ENCODE measurements around the gene LRRC49.

Gene LRRC49

GRCh38 chr15:71010997-71011396 is 118.4 kb downstream of the LRRC49 start:
- no peak overlapping the region for H4K91ac ChIP-seq (ENCODE audit: low read length)

GRCh38 chr15:71011503-71012155 is 119.0 kb downstream of the LRRC49 start:
- Histone ChIP-seq H2BK120ac (ENCODE audit: low read depth, low read length) (no peak overlapping the region), H3K27ac (ENCODE audit: low read length, poor library complexity, severe bottlenecking) (no peak overlapping the region), H2BK12ac (ENCODE audit: low read length in 2 of 2) (no peak overlapping the region), H3K9ac (ENCODE audit: low read length) (peak overlapping the region; percentile 51), H2BK15ac (ENCODE audit: low read depth, poor library complexity, severe bottlenecking) (no peak overlapping the region), H2AK5ac (ENCODE audit: low read length, severe bottlenecking) (no peak overlapping the region), H3K79me1 (replicated peaks; ENCODE audit: low read length, poor library complexity, severe bottlenecking) (no peaks in the 10 kb centered on the region), H4K91ac (ENCODE audit: low read length) (no peak overlapping the region), H3K4me2 (ENCODE audit: low read length, poor library complexity, severe bottlenecking) (no peak overlapping the region), H3K4me3 (ENCODE audit: insufficient read depth in 1 of 2, low read depth in 1 of 2, low read length in 2 of 2) (no peak overlapping the region), H4K8ac (ENCODE audit: low read length) (no peak overlapping the region), H3K4ac (ENCODE audit: low read depth in 1 of 2, low read length in 2 of 2) (no peak overlapping the region), H3K14ac (ENCODE audit: low read length in 2 of 2) (no peak overlapping the region), H3K18ac (ENCODE audit: low read depth in 1 of 2, low read length in 2 of 2) (no peak overlapping the region), H3K36me3 (ENCODE audit: control insufficient read depth in 1 of 2, insufficient read depth in 2 of 2, low read depth in 1 of 2, low read length in 2 of 2) (no peaks in the 10 kb centered on the region), H3K9me3 (ENCODE audit: control insufficient read depth, low read length) (no peaks in the 10 kb centered on the region), H2AFZ (ENCODE audit: low read depth, low read length) (no peak overlapping the region), H3K27me3 (ENCODE audit: control insufficient read depth in 1 of 2, insufficient read depth in 1 of 2, low read length in 2 of 2) (no peaks in the 10 kb centered on the region), H3K4me1 (ENCODE audit: control insufficient read depth, insufficient read depth, low read depth, low read length) (no peaks in the 10 kb centered on the region), H2BK5ac (ENCODE audit: low read depth, low read length, poor library complexity, severe bottlenecking) (no peak overlapping the region), H3K23ac (ENCODE audit: low read length in 2 of 2) (no peak overlapping the region)
- WGBS, result no CpG with 5 or more reads among the region's 1 CpG
- peak; percentile 44 for DNase-seq

More at GRCh38 chr15:71010997-71011396, 118.4 kb downstream of the LRRC49 start:
- no peak overlapping the region for H3K23ac ChIP-seq (ENCODE audit: low read length in 2 of 2)
- no peak overlapping the region for H3K27ac ChIP-seq (ENCODE audit: low read length, poor library complexity, severe bottlenecking)
- H4K8ac ChIP-seq (ENCODE audit: low read length), result no peak overlapping the region
- H2BK12ac ChIP-seq (ENCODE audit: low read length in 2 of 2), result no peak overlapping the region
- WGBS, result 62% methylated on average over 1 of the region's 2 CpGs
- H3K9ac ChIP-seq (ENCODE audit: low read length), result peak overlapping the region; percentile 50
- no peak overlapping the region for H3K14ac ChIP-seq (ENCODE audit: low read length in 2 of 2)
- no peak overlapping the region for H3K4me2 ChIP-seq (ENCODE audit: low read length, poor library complexity, severe bottlenecking)
- DNase-seq, result no peak
- H3K9me3 ChIP-seq (ENCODE audit: control insufficient read depth, low read length), result no peaks in the 10 kb centered on the region
- H2AK5ac ChIP-seq (ENCODE audit: low read length, severe bottlenecking), result no peak overlapping the region
- no peak overlapping the region for H3K4ac ChIP-seq (ENCODE audit: low read depth in 1 of 2, low read length in 2 of 2)
- no peaks in the 10 kb centered on the region for H3K27me3 ChIP-seq (ENCODE audit: control insufficient read depth in 1 of 2, insufficient read depth in 1 of 2, low read length in 2 of 2)
- no peak overlapping the region for H2BK5ac ChIP-seq (ENCODE audit: low read depth, low read length, poor library complexity, severe bottlenecking)
- H2AFZ ChIP-seq (ENCODE audit: low read depth, low read length), result no peak overlapping the region
- no peaks in the 10 kb centered on the region for H3K79me1 ChIP-seq (replicated peaks; ENCODE audit: low read length, poor library complexity, severe bottlenecking)
- H3K36me3 ChIP-seq (ENCODE audit: control insufficient read depth in 1 of 2, insufficient read depth in 2 of 2, low read depth in 1 of 2, low read length in 2 of 2), result no peaks in the 10 kb centered on the region
- no peak overlapping the region for H2BK15ac ChIP-seq (ENCODE audit: low read depth, poor library complexity, severe bottlenecking)
- no peak overlapping the region for H2BK120ac ChIP-seq (ENCODE audit: low read depth, low read length)
- H3K18ac ChIP-seq (ENCODE audit: low read depth in 1 of 2, low read length in 2 of 2), result no peak overlapping the region
- H3K4me1 ChIP-seq (ENCODE audit: control insufficient read depth, insufficient read depth, low read depth, low read length), result no peaks in the 10 kb centered on the region
- no peak overlapping the region for H3K4me3 ChIP-seq (ENCODE audit: insufficient read depth in 1 of 2, low read depth in 1 of 2, low read length in 2 of 2)

- Histone ChIP-seq H2BK120ac (ENCODE audit: low read depth, low read length) (no peak overlapping the region), H3K9ac (ENCODE audit: low read length) (no peak overlapping the region), H4K8ac (ENCODE audit: low read length) (no peak overlapping the region), H3K4me1 (ENCODE audit: control insufficient read depth, insufficient read depth, low read depth, low read length) (no peaks in the 10 kb centered on the region), H3K14ac (ENCODE audit: low read length in 2 of 2) (no peak overlapping the region), H3K27ac (ENCODE audit: low read length, poor library complexity, severe bottlenecking) (no peak overlapping the region), H3K23ac (ENCODE audit: low read length in 2 of 2) (no peak overlapping the region), H3K4ac (ENCODE audit: low read depth in 1 of 2, low read length in 2 of 2) (no peak overlapping the region), H3K4me3 (ENCODE audit: insufficient read depth in 1 of 2, low read depth in 1 of 2, low read length in 2 of 2) (no peak overlapping the region), H3K79me1 (replicated peaks; ENCODE audit: low read length, poor library complexity, severe bottlenecking) (no peaks in the 10 kb centered on the region), H4K91ac (ENCODE audit: low read length) (no peak overlapping the region), H3K9me3 (ENCODE audit: control insufficient read depth, low read length) (no peaks in the 10 kb centered on the region), H3K36me3 (ENCODE audit: control insufficient read depth in 1 of 2, insufficient read depth in 2 of 2, low read depth in 1 of 2, low read length in 2 of 2) (peaks cover 0 to 1% of the 10 kb centered on the region in 2 experiments), H2AFZ (ENCODE audit: low read depth, low read length) (no peak overlapping the region), H2BK12ac (ENCODE audit: low read length in 2 of 2) (no peak overlapping the region), H3K18ac (ENCODE audit: low read depth in 1 of 2, low read length in 2 of 2) (no peak overlapping the region), H3K27me3 (ENCODE audit: control insufficient read depth in 1 of 2, insufficient read depth in 1 of 2, low read length in 2 of 2) (no peaks in the 10 kb centered on the region), H3K4me2 (ENCODE audit: low read length, poor library complexity, severe bottlenecking) (no peak overlapping the region), H2BK5ac (ENCODE audit: low read depth, low read length, poor library complexity, severe bottlenecking) (no peak overlapping the region), H2AK5ac (ENCODE audit: low read length, severe bottlenecking) (no peak overlapping the region), H2BK15ac (ENCODE audit: low read depth, poor library complexity, severe bottlenecking) (no peak overlapping the region)
- no peak for DNase-seq
- WGBS, result 88% methylated on average over 2 of the region's 2 CpGs
Measured at GRCh38 chr15:71013446-71013845, 120.8 kb downstream of the LRRC49 start.

- no peak overlapping the region for H3K23ac ChIP-seq (ENCODE audit: low read length in 2 of 2)
- H3K14ac ChIP-seq (ENCODE audit: low read length in 2 of 2), result no peak overlapping the region
- H4K8ac ChIP-seq (ENCODE audit: low read length), result no peak overlapping the region
- no peak overlapping the region for H3K18ac ChIP-seq (ENCODE audit: low read depth in 1 of 2, low read length in 2 of 2)
- H2BK12ac ChIP-seq (ENCODE audit: low read length in 2 of 2), result no peak overlapping the region
- H2BK120ac ChIP-seq (ENCODE audit: low read depth, low read length), result no peak overlapping the region
- no peak overlapping the region for H3K4me2 ChIP-seq (ENCODE audit: low read length, poor library complexity, severe bottlenecking)
- H3K27ac ChIP-seq (ENCODE audit: low read length, poor library complexity, severe bottlenecking), result no peak overlapping the region
- peaks cover 0 to 4% of the 10 kb centered on the region in 2 experiments for H3K36me3 ChIP-seq (ENCODE audit: control insufficient read depth in 1 of 2, insufficient read depth in 2 of 2, low read depth in 1 of 2, low read length in 2 of 2)
- H3K4ac ChIP-seq (ENCODE audit: low read depth in 1 of 2, low read length in 2 of 2), result no peak overlapping the region
- no peak overlapping the region for H2BK5ac ChIP-seq (ENCODE audit: low read depth, low read length, poor library complexity, severe bottlenecking)
- no peaks in the 10 kb centered on the region for H3K79me1 ChIP-seq (replicated peaks; ENCODE audit: low read length, poor library complexity, severe bottlenecking)
- H2AFZ ChIP-seq (ENCODE audit: low read depth, low read length), result no peak overlapping the region
- no peak overlapping the region for H2AK5ac ChIP-seq (ENCODE audit: low read length, severe bottlenecking)
- no peaks in the 10 kb centered on the region for H3K4me1 ChIP-seq (ENCODE audit: control insufficient read depth, insufficient read depth, low read depth, low read length)
- no peak overlapping the region for H3K9ac ChIP-seq (ENCODE audit: low read length)
- WGBS, result 88% methylated on average over 6 of the region's 8 CpGs
- peaks cover 11% of the 10 kb centered on the region for H3K9me3 ChIP-seq (ENCODE audit: control insufficient read depth, low read length)
- no peak overlapping the region for H2BK15ac ChIP-seq (ENCODE audit: low read depth, poor library complexity, severe bottlenecking)
- no peak overlapping the region for H3K4me3 ChIP-seq (ENCODE audit: insufficient read depth in 1 of 2, low read depth in 1 of 2, low read length in 2 of 2)
- H3K27me3 ChIP-seq (ENCODE audit: control insufficient read depth in 1 of 2, insufficient read depth in 1 of 2, low read length in 2 of 2), result no peaks in the 10 kb centered on the region
- no peak overlapping the region for H4K91ac ChIP-seq (ENCODE audit: low read length)
- no peak for DNase-seq
Measured at GRCh38 chr15:71015342-71015741, 122.7 kb downstream of the LRRC49 start.
